ENCODE results near the gene GREB1L. TPM values are rescaled to one million over a fixed set of nuclear protein-coding genes. Genes with fewer than 3 reads are reported as not detected.

GREB1L gene
- total RNA-seq, 2 experiments from 2014 or later = not detected

DNA sequence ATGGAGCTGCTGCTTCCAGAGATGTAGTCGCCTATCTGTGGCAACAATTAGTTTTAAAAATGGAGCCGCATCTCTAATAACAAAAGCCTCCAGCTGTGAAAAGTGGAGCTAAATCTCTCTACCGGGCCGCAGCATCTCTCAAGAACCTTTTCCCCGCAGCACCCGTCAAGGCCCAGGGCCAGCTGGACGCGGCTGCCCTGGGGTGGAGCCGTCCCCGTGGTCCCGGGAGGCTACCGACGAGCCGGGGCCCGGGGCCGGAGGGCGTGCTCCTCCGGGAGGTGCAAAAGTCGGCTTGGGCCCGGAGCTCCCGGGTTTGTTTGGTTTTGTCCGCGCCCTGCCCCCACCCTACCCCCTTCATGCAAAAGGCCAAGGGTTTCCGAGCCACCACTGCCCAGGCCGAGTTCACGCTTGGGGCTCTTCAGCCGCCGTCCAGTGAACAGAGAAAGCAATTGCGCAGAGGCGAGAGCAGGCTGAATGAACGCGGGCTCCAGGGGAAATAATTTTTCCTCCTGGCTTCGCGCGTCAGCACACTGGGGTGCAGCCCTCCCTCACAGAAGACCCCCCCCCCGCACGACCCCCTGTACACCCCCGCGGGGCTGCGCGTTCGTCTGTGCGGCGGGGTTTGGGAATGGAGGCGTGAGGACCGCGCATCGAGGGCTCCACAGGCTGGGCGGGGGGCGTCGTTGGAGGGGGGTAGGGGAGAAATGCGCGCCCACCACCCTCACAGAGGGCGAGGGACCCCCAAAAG is 557 bp upstream of the GREB1L start:
- Mint-ChIP-seq H3K4me1 (ENCODE audit: low read depth) (peaks cover 9% of the 10 kb centered on the region), H3K27me3 (peaks cover 76% of the 10 kb centered on the region), H3K9me3 (no peaks in the 10 kb centered on the region), H3K36me3 (ENCODE audit: low read depth) (no peaks in the 10 kb centered on the region), H3K4me3 (no peak overlapping the region), H3K27ac (no peak overlapping the region)
- peaks cover 0 to 9% of the 10 kb centered on the region in 2 experiments for H3K9me3 ChIP-seq (ENCODE audit: control insufficient read depth in 1 of 2, insufficient read depth in 1 of 2, low read length in 2 of 2)
- TF ChIP-seq, protein P1, sequence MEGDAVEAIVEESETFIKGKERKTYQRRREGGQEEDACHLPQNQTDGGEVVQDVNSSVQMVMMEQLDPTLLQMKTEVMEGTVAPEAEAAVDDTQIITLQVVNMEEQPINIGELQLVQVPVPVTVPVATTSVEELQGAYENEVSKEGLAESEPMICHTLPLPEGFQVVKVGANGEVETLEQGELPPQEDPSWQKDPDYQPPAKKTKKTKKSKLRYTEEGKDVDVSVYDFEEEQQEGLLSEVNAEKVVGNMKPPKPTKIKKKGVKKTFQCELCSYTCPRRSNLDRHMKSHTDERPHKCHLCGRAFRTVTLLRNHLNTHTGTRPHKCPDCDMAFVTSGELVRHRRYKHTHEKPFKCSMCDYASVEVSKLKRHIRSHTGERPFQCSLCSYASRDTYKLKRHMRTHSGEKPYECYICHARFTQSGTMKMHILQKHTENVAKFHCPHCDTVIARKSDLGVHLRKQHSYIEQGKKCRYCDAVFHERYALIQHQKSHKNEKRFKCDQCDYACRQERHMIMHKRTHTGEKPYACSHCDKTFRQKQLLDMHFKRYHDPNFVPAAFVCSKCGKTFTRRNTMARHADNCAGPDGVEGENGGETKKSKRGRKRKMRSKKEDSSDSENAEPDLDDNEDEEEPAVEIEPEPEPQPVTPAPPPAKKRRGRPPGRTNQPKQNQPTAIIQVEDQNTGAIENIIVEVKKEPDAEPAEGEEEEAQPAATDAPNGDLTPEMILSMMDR (IDR thresholded peaks at IDR 0.05) = no peak
- H3K27ac ChIP-seq (ENCODE audit: low read depth in 1 of 2, low read length in 2 of 2) = no peak overlapping the region
- H3K4me1 ChIP-seq (ENCODE audit: insufficient read depth, low read length) = peaks cover 7% of the 10 kb centered on the region
- POLR2A ChIA-PET = no interaction called here
- H3K4me3 ChIP-seq (ENCODE audit: low read length) = no peak overlapping the region
- CTCF ChIA-PET = no interaction called here
- no peaks in the 10 kb centered on the region for H3K36me3 ChIP-seq (ENCODE audit: insufficient read depth, low read length)
- intact Hi-C loops (cut with DNase I, micrococcal nuclease) = no loop called here
- no peak for DNase-seq
- ATAC-seq (ENCODE audit: poor library complexity) = no peak
- H3K27me3 ChIP-seq (ENCODE audit: control insufficient read depth in 1 of 2, insufficient read depth in 2 of 2, low read length in 2 of 2) = peaks cover 38 to 58% of the 10 kb centered on the region in 2 experiments

DNA sequence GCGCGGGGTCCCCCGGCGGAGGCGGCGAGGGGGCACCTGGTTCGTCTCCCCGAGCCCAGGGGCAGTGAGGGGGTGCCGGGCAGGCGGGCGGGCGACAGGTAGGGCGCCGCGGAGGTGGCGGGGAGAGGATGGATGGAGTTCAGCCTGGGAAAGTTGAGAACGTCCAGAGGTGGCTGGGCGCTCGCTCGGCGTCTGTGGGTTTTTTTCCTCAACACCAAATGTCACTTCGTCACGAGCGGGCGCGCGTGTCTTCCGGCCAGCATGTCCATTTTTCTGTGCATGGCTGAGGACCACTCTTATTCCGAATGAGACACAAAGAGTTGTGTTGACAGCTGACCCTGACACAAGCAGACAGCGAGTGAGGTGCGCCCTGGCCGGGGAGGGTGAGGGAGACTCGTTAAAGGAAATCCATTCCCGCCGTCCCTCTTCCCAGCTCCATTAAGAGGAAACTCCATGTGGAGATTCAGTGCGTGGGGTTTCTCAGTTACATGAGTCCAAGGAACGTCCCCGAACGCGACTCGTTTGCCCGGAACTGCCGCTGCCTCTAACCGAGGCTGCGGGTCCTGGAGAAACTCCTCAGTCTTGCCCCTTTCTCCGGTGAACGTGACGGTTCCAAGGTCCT is 859 bp downstream of the GREB1L start:
- H3K36me3 ChIP-seq (ENCODE audit: insufficient read depth, low read length) = no peaks in the 10 kb centered on the region
- H3K27ac ChIP-seq (ENCODE audit: low read depth in 1 of 2, low read length in 2 of 2) = no peak overlapping the region
- no peak overlapping the region for H3K4me3 ChIP-seq (ENCODE audit: low read length)
- Mint-ChIP-seq H3K27ac (no peak overlapping the region), H3K36me3 (ENCODE audit: low read depth) (no peaks in the 10 kb centered on the region), H3K27me3 (peaks cover 75% of the 10 kb centered on the region), H3K4me1 (ENCODE audit: low read depth) (peaks cover 9% of the 10 kb centered on the region), H3K9me3 (no peaks in the 10 kb centered on the region), H3K4me3 (no peak overlapping the region)
- TF ChIP-seq, protein P1 (IDR thresholded peaks at IDR 0.05) = no peak
- H3K9me3 ChIP-seq (ENCODE audit: control insufficient read depth in 1 of 2, insufficient read depth in 1 of 2, low read length in 2 of 2) = peaks cover 0 to 9% of the 10 kb centered on the region in 2 experiments
- POLR2A ChIA-PET = no interaction called here
- H3K27me3 ChIP-seq (ENCODE audit: control insufficient read depth in 1 of 2, insufficient read depth in 2 of 2, low read length in 2 of 2) = peaks cover 44 to 64% of the 10 kb centered on the region in 2 experiments
- ATAC-seq (ENCODE audit: poor library complexity) = no peak
- DNase-seq = no peak
- intact Hi-C loops (cut with DNase I, micrococcal nuclease) = no loop called here
- CTCF ChIA-PET = no interaction called here
- peaks cover 7% of the 10 kb centered on the region for H3K4me1 ChIP-seq (ENCODE audit: insufficient read depth, low read length)

- intact Hi-C loops (cut with DNase I, micrococcal nuclease) = no loop called here
- H3K27ac Mint-ChIP-seq = no peak overlapping the region
- H3K4me3 Mint-ChIP-seq = no peak overlapping the region
- H3K27ac ChIP-seq (ENCODE audit: low read depth in 1 of 2, low read length in 2 of 2) = no peak overlapping the region
- no peaks in the 10 kb centered on the region for H3K36me3 Mint-ChIP-seq (ENCODE audit: low read depth)
- ATAC-seq (ENCODE audit: poor library complexity) (no peak), DNase-seq (no peak)
- H3K4me3 ChIP-seq (ENCODE audit: low read length) = no peak overlapping the region
- H3K9me3 ChIP-seq (ENCODE audit: control insufficient read depth in 1 of 2, insufficient read depth in 1 of 2, low read length in 2 of 2) = no peaks in the 10 kb centered on the region
- no peaks in the 10 kb centered on the region for H3K36me3 ChIP-seq (ENCODE audit: insufficient read depth, low read length)
- CTCF ChIA-PET = no interaction called here
- peaks cover 0 to 5% of the 10 kb centered on the region in 2 experiments for H3K27me3 ChIP-seq (ENCODE audit: control insufficient read depth in 1 of 2, insufficient read depth in 2 of 2, low read length in 2 of 2)
- peaks cover 20% of the 10 kb centered on the region for H3K27me3 Mint-ChIP-seq
- TF ChIP-seq, protein P1 (IDR thresholded peaks at IDR 0.05) = no peak
- no peaks in the 10 kb centered on the region for H3K4me1 ChIP-seq (ENCODE audit: insufficient read depth, low read length)
- H3K9me3 Mint-ChIP-seq = no peaks in the 10 kb centered on the region
- no peaks in the 10 kb centered on the region for H3K4me1 Mint-ChIP-seq (ENCODE audit: low read depth)
- POLR2A ChIA-PET = no interaction called here
These were observed 12.5 kb downstream of the GREB1L start for GRCh38 chr18:21254576-21254975.
